ENCODE data around the gene VPS13C.

VPS13C gene

DNA sequence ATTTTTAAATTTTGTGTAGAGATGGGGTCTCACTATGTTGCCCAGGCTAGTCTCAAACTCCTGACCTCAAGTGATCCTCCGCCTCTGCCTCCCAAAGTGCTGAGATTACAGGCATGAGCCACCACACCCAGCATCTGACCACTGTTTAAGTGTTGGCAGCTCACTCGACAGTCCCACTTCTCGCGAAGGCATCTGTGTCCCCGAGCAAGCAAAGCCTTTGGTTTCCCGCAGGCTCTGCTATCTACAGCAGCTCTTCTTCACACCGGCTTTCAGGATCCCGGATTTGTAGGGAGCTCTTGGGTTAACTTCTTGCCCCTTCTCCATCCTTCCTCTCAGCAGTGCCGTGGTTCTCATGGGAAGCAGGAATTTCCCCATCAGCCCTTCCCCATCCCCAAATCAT is 240.9 kb downstream of the VPS13C start:
- DNase-seq (ENCODE audit: low read depth) = no peak

DNA sequence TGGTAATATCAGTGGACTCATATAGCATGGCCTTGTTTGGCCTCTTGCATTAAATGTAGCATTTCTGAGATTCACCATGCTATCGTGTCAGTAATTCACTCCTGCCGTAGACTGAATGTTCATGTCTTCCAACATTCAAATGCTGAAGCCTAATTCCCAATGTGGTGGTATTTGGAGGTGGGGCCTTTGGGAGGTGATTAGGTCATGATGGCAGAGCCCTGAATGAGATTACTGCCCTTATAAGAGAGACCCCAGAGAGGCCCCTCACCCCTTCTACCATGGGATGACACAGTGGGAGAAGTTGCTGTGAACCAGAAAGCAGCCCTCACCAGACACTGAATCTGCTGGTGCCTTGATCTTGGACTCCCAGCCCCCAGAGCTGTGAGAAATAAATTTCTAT is 241.4 kb downstream of the VPS13C start:
- DNase-seq (ENCODE audit: low read depth) = no peak

DNA sequence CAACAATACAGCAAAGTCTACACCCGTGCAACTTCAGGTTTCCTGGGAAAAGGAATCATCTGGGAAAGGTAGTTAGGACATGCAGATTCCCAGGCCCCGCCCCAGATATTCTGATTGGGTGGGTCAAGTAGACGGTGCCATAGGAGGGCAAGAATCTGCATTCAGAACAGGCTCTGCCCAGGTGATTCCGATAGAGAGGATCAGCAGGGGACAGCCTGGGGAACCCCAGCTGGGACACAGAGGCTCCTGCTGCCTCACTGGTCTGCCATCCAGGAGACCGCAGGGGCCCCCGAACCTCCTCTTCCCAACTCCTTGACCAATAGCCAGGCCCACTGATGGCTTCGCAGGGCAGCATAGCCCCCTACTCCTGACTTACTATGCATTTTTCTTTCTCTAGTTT is 243.4 kb downstream of the VPS13C start:
- DNase-seq (ENCODE audit: low read depth) = no peak

- no peak for DNase-seq (ENCODE audit: low read depth)
Observed at GRCh38 chr15:61815356-61816083, 244.7 kb downstream of the VPS13C start.

GRCh38 chr15:61812476-61812875 is 247.8 kb downstream of the VPS13C start:
- no peak for DNase-seq (ENCODE audit: low read depth)

GRCh38 chr15:61811952-61812351 is 248.3 kb downstream of the VPS13C start:
- no peak for DNase-seq (ENCODE audit: low read depth)

DNA sequence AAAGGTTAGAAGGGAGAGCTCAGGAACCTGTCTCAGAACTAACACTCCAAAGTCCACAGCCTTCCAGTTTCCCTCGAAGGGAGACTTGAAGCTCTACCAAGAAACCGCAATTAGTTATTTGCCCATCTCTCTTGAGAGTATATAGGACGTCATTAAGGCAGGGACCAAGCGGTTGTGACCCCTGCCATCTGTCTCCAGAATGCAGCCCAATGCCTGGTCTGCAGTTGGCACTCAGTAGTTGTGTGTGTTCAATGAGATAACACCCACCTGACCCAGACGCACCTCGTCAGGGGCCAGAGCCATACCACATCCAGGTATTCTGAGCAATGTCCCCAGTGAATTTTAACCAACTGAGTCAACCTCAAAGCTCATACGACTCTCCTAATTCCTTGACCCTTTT is 251.0 kb downstream of the VPS13C start:
- no peak for DNase-seq (ENCODE audit: low read depth)

DNA sequence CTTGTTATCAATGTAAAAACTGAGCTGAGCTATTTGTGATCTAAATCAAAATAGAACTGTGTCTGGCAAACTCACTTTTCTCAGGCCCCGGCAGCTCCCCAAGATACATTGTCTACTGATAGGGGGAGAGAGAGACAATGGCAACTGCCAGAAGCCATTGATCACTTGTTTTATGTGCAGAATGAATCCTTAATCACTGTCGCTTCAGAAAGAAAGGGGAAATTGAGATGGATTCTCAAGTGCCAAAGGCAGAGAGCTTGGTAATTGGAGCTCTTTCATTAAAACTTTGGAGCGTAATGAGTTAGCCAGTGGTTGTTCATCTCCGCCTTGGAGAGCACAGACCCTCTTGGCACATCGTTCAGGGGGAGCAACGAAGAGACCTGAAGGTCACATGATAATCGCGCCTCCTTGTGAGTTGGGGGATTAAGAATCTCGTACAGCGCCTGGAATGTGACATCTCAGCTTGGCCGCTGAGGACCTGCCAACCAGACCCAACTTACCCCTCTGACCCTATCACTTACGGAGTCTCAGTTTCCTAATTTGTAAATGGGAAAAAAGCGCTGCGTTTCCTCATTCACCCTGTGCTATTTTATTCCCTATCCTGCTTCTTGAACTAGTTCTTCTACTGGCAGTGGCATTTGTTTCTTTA is 252.8 kb downstream of the VPS13C start:
- no peak for DNase-seq (ENCODE audit: low read depth)
